ENCODE data around the gene GLIPR1. TPM values are rescaled to one million over a fixed set of nuclear protein-coding genes. Genes with fewer than 3 reads are reported as not detected.

Gene GLIPR1
- total and polyA plus RNA-seq, 10 of the 15 experiments (the other 5 are each of a cell fraction or from before 2014, with no cell fraction given): 18.2 to 62.6 (median 32.2) TPM

DNA sequence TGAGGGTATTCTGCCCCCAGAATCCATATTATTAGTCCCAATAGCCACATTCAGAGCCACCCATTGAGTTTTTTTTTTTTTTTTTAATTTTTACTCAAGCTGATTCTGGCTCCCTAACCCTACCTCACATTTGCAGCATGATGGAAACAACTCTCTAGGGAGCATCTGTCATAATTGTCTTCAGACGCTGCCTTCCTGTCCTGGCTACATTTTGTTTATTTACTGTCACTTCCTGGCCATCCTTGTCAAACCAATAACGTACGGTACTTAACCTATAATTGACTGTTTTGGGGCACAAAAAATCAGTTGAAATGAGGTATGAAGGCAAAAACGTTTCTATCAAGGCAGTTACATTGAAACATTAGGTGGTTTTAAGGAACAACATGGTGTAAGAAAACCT lies 2.1 kb downstream of the GLIPR1 start:
- intact Hi-C loops (cut with micrococcal nuclease; ENCODE audit: unreplicated experiment): no loop called here
- FAIRE-seq (no peak), DNase-seq (ENCODE audit: low read depth, low spot score) (no peak), ATAC-seq (peak; percentile 25)
- H3K4me3 ChIP-seq: peak overlapping the region; percentile 83
- WGBS (ENCODE audit: insufficient coverage, insufficient replicate concordance, low lambda C conversion rate, missing lambda C conversion rate): 4% methylated on average over 4 of the region's 4 CpGs
- no peaks in the 10 kb centered on the region for H3K36me3 ChIP-seq (ENCODE audit: control insufficient read depth in 2 of 2, insufficient read depth in 2 of 2, low read length in 1 of 2)
- no peaks in the 10 kb centered on the region for H3K9me3 ChIP-seq (replicated peaks; ENCODE audit: control insufficient read depth, insufficient read depth, low read length)
- H3K27me3 ChIP-seq (replicated peaks in 1 of 2; ENCODE audit: control insufficient read depth in 2 of 2, insufficient read depth in 2 of 2, low read length in 1 of 2): no peaks in the 10 kb centered on the region
- H3K4me2 ChIP-seq (ENCODE audit: control insufficient read depth, insufficient read depth): peak overlapping the region; percentile 64
- POLR2A ChIA-PET: interaction anchor here (0.6 to 2.3 kb wide), 4 partner anchors 11 to 600 kb away, joined by 3 to 11 read pairs (median 6); no protein-coding TSS in a partner anchor
- peaks cover 28% of the 10 kb centered on the region for H3K4me1 ChIP-seq (ENCODE audit: control insufficient read depth, insufficient read depth, low read length)
- no peak overlapping the region; the same call in 1 of the 2 replicates for H3K9ac ChIP-seq (ENCODE audit: control insufficient read depth, insufficient read depth, low read length)
- no peak for TF ChIP-seq FOXK2 (IDR thresholded peaks at IDR 0.05)
- no peak for TF ChIP-seq ASH2L (IDR thresholded peaks at IDR 0.05; ENCODE audit: borderline replicate concordance, low read depth)
- TF ChIP-seq MEF2B (IDR thresholded peaks at IDR 0.05; ENCODE audit: partially characterized antibody, poor library complexity, severe bottlenecking): peak; percentile 85
- TF ChIP-seq EED (IDR thresholded peaks at IDR 0.05; ENCODE audit: low read depth): no peak
- no peak for TF ChIP-seq SMAD1 (IDR thresholded peaks at IDR 0.05; ENCODE audit: low read depth, partially characterized antibody)
- TF ChIP-seq CREM (IDR thresholded peaks at IDR 0.05; ENCODE audit: low read depth): peak; percentile 24; the same call in 1 of the 2 replicates
- TF ChIP-seq GABPA (IDR thresholded peaks at IDR 0.05; ENCODE audit: low read depth): peak; percentile 39; the same call in 1 of the 2 replicates
- TF ChIP-seq CREB1 (IDR thresholded peaks at IDR 0.05; ENCODE audit: low read depth): peak; percentile 65
- TF ChIP-seq ZNF384 (IDR thresholded peaks at IDR 0.05; ENCODE audit: borderline replicate concordance, low read depth, low read length): peak; percentile 40; the same call in 1 of the 2 replicates
- TF ChIP-seq, protein P1, sequence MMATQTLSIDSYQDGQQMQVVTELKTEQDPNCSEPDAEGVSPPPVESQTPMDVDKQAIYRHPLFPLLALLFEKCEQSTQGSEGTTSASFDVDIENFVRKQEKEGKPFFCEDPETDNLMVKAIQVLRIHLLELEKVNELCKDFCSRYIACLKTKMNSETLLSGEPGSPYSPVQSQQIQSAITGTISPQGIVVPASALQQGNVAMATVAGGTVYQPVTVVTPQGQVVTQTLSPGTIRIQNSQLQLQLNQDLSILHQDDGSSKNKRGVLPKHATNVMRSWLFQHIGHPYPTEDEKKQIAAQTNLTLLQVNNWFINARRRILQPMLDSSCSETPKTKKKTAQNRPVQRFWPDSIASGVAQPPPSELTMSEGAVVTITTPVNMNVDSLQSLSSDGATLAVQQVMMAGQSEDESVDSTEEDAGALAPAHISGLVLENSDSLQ (IDR thresholded peaks at IDR 0.05): peak; percentile 24; the same call in 1 of the 2 replicates
- TF ChIP-seq, protein P2, sequence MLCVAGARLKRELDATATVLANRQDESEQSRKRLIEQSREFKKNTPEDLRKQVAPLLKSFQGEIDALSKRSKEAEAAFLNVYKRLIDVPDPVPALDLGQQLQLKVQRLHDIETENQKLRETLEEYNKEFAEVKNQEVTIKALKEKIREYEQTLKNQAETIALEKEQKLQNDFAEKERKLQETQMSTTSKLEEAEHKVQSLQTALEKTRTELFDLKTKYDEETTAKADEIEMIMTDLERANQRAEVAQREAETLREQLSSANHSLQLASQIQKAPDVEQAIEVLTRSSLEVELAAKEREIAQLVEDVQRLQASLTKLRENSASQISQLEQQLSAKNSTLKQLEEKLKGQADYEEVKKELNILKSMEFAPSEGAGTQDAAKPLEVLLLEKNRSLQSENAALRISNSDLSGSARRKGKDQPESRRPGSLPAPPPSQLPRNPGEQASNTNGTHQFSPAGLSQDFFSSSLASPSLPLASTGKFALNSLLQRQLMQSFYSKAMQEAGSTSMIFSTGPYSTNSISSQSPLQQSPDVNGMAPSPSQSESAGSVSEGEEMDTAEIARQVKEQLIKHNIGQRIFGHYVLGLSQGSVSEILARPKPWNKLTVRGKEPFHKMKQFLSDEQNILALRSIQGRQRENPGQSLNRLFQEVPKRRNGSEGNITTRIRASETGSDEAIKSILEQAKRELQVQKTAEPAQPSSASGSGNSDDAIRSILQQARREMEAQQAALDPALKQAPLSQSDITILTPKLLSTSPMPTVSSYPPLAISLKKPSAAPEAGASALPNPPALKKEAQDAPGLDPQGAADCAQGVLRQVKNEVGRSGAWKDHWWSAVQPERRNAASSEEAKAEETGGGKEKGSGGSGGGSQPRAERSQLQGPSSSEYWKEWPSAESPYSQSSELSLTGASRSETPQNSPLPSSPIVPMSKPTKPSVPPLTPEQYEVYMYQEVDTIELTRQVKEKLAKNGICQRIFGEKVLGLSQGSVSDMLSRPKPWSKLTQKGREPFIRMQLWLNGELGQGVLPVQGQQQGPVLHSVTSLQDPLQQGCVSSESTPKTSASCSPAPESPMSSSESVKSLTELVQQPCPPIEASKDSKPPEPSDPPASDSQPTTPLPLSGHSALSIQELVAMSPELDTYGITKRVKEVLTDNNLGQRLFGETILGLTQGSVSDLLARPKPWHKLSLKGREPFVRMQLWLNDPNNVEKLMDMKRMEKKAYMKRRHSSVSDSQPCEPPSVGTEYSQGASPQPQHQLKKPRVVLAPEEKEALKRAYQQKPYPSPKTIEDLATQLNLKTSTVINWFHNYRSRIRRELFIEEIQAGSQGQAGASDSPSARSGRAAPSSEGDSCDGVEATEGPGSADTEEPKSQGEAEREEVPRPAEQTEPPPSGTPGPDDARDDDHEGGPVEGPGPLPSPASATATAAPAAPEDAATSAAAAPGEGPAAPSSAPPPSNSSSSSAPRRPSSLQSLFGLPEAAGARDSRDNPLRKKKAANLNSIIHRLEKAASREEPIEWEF (IDR thresholded peaks at IDR 0.05; ENCODE audit: insufficient replicate concordance, low read depth, low read length): peak; percentile 30
- TF ChIP-seq, protein P3, sequence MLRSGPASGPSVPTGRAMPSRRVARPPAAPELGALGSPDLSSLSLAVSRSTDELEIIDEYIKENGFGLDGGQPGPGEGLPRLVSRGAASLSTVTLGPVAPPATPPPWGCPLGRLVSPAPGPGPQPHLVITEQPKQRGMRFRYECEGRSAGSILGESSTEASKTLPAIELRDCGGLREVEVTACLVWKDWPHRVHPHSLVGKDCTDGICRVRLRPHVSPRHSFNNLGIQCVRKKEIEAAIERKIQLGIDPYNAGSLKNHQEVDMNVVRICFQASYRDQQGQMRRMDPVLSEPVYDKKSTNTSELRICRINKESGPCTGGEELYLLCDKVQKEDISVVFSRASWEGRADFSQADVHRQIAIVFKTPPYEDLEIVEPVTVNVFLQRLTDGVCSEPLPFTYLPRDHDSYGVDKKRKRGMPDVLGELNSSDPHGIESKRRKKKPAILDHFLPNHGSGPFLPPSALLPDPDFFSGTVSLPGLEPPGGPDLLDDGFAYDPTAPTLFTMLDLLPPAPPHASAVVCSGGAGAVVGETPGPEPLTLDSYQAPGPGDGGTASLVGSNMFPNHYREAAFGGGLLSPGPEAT (IDR thresholded peaks at IDR 0.05; ENCODE audit: low read depth): peak; percentile 16; the same call in 1 of the 2 replicates
- no peak for TF ChIP-seq MAX (IDR thresholded peaks at IDR 0.05; ENCODE audit: low read depth, low read length)
- TF ChIP-seq CBX5 (IDR thresholded peaks at IDR 0.05; ENCODE audit: low read depth): no peak
- RAD21 ChIA-PET (ENCODE audit: unreplicated experiment): interaction anchor here (1.0 to 7.3 kb wide), 14 partner anchors 9 to 974 kb away, joined by 3 to 63 read pairs (median 14); partner anchors contain the start of genes BBS10, CAPS2, GLIPR1L1 and GLIPR1L2
- SMC1A ChIA-PET (ENCODE audit: uncharacterized antibody, unreplicated experiment): interaction anchor here (0.6 to 8.4 kb wide), 14 partner anchors 8 to 599 kb away, joined by 3 to 151 read pairs (median 20); partner anchors contain the start of genes CAPS2, GLIPR1L1, GLIPR1L2 and PHLDA1
- in situ Hi-C loops (cut with MboI): loop anchor here (25.0 kb wide), 1 partner anchor 795 kb away; no protein-coding TSS in a partner anchor
- peaks cover 22% of the 10 kb centered on the region for H3K79me2 ChIP-seq (ENCODE audit: control insufficient read depth, insufficient read depth, low read length)
- H4K20me1 ChIP-seq (ENCODE audit: control insufficient read depth, insufficient read depth): no peaks in the 10 kb centered on the region
- CTCF ChIA-PET: interaction anchor here (0.6 to 11.0 kb wide), 17 partner anchors 8 to 974 kb away, joined by 3 to 235 read pairs (median 25); partner anchors contain the start of genes BBS10, CAPS2, GLIPR1L1 and GLIPR1L2
- BruUV-seq (replicated peaks): no TSS peak
- peak overlapping the region; percentile 88; the same call in 1 of the 2 replicates for H3K27ac ChIP-seq (ENCODE audit: control insufficient read depth, insufficient read depth)
- peak overlapping the region; percentile 16 for H2AFZ ChIP-seq (ENCODE audit: control insufficient read depth, low read depth, low read length)

Data from GM12878 (cell line).